KG1 (cell line): ENCODE results near the gene EML4.
"Not testable (repeated sequence)": the region's sequence is repeated elsewhere in the genome, so short reads cannot be mapped to it uniquely, and the experiment has no call there.

Source experiments
- DNase-seq: peaks from one replicate; lab custom pipeline; 2025; lab: John Stamatoyannopoulos, UW

EML4 gene

DNA sequence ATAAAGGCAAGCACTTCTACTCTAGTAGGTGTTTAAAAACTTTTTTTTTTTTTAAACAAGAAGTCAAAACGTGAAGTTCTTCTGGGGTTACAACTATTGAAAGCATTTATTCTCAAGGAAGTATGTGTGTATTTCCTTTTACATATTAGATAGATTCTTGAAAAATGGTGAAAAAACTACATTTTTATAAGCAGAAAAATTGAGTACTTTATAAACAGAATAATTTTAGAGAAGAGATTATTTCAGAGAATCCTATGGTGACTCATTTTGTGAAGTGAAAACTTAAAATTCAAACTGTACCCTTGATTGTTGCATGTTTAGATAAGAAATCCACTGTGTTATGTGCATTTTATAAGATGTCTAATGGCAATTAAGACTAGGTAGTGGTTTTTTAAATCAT lies 2.9 kb downstream of the EML4 start:
- no peak for DNase-seq

DNA sequence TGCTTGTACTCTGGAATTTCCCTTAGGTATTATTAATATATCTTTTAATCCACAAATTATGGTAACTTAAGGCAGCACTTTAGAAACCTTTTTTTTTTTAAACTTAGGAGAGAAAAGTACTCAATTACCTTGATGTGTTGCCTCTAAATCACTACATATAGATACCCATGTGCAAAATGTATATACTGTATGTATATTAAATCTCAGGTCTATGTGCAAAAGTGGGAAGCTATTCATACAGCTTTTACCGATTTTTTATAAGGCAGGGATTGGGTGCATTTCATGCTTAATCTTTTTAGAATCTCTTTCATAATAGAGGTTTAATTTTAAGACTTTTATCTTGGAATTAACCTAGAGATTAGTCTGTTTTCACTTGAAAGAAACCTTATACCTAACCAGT lies 3.4 kb downstream of the EML4 start:
- no peak for DNase-seq

DNA sequence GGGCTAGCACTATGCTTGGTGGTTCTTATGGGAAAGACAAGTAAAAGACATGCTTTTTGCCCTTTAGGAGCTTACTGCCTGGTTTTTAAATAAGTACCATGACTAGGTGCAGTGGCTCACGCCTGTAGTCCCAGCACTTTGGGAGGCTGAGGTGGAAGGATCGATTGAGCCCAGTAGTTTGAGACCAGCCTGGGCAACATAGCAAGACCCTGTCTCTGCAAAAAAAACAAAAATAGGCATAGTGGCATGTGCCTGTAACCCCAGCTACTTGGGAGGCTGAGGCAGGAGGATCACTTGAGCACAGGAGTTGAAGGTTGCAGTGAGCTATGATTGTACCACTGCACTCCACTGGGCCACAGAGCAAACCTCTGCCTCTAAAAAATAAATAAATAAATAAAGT lies 4.3 kb downstream of the EML4 start:
- DNase-seq = not testable (repeated sequence)

DNA sequence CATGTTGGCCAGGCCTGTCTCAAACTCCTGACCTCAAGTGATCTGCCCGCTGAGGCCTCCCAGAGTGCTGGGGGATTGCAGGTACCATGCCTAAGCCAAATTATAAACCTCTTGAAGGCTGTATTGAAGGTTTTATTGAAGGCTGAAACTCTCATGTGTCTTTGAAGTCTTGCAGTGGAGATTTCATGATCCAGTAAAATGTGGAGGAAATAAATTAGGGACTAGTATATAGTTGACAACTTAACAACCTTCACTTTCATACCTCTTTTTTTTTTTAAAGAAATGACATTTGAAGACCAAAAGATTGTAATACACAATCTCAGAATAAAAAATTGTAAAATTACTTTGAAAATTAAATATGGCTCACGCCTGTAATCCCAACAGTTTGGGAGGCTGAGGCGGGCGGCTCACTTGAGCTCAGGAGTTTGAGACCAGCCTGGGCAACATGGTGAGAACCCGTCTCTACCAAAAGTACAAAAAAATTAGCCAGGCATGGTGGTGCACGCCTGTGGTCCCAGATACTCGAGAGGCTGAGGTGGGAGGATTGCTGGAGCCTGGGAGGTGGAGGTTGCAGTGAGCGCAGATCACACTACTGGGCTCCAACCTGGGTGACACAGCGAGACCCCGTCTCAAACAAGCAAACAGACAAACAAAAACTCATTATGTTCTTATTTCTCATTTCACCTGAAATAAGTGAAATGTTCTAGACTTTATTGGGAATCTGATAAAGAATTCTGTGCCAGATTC lies 8.0 kb downstream of the EML4 start:
- DNase-seq = no peak

DNA sequence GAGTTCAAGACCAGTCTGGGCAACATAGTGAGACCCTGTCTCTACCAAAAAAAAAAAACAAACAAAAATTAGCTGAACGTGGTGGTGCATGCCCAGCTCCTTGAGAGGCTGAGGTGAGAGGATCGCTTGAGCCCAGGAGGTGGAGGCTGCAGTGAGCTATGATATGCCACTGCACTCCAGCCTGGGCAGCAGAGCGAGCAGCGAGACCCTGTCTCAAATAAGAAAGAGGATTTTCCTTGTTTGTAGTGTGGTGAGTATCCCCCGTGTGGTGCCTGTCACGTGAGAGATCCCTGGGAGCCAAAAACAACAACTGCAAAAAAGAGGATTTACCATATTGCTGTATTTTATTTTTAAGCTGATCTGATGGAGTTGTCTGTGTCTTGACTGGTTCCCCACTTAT lies 9.2 kb downstream of the EML4 start:
- DNase-seq = no peak

DNA sequence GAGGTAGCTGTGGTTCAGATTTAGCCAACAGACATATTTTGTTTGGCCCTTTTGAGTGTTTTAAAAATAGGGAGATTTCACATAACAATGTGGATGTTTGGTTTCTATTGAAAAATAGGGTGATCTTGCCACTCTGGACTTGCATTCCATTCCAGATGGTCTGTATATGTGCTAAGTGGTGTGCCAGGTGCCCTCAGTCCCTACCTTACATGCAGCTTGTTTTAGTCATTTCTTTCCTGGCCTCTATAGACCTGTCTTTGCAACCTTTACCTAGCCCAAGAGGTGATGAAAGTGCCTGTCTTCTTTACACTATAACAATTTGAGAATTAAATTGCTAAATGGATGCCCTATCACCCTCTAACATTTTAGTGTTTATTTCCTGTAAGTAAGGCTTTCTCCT lies 11.1 kb downstream of the EML4 start:
- DNase-seq = no peak

DNA sequence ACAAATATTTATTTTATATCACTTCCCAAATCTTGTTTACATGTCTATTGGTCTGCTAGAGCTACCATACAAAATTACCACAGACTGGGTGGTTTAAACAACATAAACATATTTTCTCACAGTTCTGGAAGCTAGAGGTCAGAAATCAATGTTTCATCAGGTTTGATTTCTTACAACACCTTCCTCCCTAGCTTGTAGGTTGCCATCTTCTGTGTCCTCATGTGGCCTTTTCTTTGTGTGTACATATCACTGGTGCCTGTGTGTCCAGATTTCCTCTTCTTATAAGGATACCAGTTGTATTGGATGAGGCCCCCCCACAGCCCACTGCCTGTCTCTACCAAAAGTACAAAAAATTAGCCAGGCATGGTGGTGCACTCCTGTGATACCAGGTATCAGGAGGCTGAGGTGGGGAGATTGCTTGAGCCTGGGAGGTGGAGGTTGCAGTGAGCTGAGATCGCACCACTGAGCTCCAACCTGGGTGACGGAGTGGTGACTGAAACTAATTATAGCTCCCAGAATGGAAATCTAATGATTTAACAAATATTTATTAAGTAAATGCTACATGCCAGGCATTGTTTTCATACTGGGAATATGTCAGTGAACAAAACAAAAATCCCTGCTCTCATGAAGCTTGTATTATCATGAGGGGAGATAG lies 13.6 kb downstream of the EML4 start:
- DNase-seq = no peak

DNA sequence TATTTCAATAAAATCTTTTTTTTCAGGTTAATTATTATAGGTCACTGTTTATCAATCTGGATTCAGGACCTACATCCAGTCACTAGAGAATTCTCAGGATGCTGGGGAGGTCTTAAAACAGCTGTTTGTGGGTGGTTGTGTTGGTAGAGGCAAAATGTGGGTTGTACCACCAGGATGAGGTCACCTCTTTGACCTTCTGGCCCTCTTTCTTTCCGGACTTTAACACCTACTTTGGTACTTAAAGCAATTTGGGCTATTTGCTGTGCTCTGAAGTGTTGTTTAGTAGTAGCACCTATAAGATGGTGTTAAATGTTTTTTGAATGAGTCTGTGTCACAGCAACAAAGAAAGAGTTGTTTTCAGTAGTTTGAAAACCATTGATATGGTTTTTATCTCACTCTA lies 14.6 kb downstream of the EML4 start:
- DNase-seq = no peak

DNA sequence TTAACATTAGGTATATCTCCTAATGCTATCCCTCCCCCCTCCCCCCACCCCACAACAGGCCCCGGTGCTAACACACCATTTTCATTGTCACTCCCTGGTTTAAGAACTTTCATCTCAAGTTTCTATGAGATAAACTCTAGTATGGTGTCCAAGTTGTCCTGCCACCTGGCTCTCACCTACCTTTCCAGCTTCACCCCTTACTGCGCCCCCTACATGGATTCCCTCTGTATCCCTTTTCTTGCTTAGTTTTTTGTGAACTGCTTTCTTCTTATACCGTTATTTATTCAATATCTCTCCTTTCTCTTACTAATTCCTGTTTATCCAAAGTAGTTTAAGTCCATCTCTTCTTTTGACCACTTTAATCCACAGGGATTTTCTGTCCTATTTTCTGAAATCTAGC lies 15.2 kb downstream of the EML4 start:
- no peak for DNase-seq

DNA sequence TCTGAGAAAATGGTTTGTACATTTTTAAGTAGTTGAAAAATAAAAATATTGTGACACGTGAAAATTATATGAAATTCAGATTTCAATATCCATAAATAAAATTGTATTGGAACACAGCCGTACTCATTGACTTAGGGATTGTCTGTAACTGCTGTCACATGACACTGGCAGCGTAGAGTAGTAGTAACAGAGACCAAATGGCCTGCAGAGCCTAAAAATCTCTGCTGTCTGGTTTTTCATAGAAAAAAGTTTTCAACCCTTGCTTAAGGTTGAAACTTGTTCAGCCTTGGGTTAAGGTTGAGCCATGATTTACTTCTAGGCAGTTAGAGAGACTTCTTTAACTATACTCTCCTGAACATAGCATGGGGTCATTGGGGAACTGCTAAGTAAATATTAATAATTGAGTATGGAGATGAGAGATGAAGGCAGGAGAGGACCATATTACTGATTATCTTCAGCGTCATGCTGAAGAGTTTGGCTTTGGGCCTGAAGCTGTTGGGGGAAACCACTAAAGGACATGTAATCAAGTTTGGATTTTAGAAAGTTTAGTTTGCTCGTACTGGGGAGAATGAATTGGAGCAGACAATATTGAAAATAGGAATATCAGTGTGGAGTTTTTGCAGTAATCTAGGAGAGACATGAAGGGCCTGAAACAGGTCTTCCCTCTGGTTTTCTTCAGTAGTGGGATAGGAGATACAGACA lies 16.2 kb downstream of the EML4 start:
- DNase-seq = no peak

DNA sequence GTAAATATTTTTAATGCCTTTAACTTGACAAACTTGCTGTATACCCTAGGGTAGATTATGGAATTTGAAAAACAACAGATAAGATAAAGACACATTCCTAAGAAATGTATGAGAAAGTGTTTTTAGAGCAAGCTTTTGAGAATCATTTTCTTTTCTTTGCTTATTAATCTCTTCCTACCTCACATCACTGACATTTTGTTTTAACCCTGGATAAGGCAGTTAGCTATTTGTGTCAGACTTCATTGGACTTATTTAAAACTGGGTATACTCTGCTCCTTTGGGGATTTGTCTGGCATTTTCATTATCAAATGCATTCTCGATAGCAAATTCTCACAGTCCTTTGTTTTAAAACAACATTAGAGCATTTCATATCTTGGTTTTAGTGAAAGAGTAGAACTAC lies 17.2 kb downstream of the EML4 start:
- no peak for DNase-seq

DNA sequence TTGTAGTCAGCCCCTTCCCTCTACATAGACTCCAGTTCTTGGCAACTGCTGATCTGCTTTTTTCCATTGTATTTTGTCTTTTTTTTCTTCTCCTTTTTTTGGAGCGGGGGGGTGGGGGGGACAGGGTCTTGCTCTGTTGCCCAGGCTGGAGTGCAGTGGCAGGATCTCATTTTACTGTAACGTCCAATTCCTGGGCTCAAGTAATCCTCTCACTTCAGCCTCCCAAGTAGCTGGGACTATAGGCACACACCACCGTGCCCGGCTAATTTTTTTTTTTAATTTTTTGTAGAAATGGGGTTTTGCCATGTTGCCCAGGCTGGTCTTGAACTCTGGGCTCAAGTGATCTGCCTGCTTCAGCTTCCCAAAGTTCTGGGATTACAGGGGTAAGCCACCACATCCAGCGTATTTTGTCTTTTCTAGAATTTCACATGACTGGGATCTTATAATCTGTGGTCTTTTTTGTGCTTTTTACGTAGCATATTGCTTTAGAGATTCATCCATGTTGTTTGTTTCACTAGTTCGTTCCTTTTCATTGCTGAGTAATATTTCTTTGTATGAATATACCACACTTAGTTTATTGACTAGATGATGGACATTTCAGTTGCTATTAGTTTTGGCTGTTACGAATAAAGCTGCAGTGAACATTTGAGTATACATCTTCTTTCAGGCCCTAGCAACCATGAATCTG lies 17.9 kb downstream of the EML4 start:
- no peak for DNase-seq

DNA sequence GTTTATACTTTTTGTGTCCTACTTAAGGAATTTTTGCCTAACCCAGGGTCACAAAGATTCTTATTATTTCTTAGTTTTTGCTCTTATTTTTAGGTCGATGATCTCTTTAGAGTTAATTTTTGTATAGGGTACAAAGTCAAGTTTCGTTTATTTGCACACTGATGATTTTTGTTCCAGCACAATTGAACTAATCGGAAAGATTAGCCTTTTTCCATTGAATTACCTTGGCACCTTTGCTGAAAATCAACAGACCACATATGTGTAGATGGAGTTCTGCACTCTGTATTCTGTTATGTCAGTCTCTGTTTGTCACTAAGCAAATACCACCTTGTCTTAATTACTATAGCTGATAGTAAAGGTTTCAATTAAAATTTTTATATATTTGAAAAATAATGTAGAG lies 18.7 kb downstream of the EML4 start:
- DNase-seq = no peak

DNA sequence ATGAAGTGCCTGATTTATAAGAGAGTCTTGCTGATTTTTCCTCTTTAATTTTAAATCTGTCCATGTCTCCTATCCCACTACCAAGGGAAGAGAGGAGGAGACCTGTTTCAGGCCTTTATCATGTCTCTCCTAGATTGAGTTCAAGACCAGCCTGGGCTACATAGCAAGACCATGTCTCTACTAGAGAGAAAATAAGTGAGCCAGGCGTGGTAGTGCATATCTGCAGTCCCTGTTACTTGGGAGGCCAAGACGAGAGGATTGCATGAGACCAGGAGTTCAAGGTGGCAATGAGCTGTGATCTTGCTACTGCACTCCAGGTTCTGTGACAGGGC lies 20.0 kb downstream of the EML4 start:
- no peak for DNase-seq

DNA sequence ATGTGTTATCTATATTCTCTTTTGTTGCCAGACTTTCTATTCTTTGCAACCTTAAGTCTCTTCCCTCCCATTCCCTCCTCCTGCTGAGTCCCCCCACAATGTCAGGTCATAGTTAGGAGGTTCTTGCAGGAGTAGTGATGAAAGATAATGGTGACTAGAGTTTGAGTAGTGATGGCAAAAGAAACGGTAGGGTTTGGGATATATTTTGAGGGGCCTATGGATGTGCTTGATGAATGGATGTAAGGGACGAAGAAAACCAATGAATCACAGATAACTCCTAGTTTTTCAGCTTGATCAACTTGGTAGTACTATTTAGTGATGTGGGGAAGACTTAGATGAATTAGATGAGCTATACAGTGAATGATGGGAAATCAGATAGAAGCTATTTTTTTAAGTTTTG lies 21.0 kb downstream of the EML4 start:
- DNase-seq = no peak

DNA sequence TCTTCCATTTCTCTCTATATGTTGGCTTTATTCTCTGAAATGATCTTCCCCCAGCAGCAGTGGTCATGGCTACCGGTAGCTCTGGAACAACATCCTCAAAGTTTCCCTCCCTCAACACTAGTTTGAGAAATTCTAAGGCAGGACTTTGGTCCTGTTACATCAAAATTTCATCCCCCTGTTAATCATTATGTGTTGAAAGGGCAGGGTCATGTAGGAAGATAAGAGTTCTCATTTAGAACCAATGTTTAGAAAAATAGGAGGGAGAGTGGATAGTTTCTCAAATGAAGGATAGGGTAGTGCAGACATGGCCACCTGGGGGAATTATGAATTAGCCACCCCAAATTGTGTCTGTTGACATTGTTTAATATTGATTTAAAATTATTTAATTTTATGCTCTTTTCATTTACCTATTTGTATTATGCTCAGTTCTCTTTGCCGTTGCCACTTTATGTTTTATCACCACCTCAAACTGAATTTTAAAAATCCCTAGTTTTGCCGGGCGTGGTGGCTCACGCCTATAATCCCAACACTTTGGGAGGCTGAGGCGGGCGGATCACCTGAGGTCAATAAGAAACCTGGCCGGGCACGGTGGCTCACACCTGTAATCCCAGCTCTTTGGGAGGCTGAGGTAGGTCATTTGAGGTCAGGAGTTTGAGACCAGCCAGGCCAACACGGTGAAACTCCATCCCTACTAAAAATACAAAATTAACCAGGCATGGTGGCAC lies 22.3 kb downstream of the EML4 start:
- no peak for DNase-seq

DNA sequence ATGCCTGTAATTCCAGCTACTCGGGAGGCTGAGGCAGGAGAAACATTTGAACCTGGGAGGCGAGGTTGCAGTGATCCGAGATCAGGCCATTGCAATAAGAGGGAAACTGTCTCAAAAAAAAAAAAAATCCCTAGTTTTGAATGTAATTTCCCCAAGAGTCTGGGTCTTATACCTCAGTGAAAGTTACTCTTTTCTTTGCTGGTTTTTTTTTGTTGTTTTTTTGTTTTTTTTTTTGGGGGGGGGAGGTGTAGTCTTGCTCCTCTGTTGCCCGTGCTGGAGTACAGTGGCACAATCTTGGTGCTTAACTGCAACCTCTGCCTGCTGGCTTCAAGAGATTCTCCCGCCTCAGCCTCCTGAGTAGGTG lies 22.8 kb downstream of the EML4 start:
- DNase-seq = no peak

DNA sequence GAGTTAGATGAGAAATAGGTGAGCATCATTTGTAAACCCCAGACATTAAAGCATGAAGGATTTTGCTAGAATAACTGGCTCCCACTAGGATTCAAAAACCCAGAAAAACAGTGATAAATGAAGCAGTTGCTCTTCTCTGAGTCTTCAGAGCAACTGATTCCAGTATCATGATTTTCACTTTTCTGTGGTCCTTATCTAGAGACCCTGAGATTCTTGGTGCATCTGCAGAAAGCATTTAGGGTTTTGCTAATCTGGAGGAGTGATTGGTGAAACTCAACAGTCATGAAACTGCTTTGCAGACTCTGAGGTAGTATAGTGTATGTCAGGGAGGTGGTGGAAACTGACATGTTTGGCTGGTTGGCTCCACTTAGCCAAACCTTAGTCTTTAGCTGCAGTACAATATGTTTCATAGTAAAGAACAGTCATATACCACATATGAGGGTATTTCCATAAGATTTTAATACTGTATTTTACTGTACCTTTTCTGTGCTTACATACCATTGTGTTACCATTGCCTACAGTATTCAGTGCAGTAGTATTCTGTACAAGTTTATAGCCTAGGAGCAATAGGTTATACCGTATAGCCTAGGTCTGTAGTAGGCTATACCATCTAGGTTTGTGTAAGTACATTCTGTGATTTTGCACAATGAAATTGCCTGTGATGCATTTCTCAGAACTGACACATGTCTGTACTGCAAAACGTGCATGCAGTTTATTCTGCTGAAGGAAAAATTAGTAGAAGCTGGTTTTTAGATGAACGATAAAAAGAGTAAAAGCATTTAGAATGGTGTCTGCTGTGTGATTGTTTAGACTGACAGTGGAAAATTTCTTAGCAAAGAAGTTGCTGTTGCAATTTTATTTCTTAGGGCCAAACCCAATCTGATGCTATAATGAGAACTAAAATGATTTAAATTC lies 23.8 kb downstream of the EML4 start:
- DNase-seq = no peak

DNA sequence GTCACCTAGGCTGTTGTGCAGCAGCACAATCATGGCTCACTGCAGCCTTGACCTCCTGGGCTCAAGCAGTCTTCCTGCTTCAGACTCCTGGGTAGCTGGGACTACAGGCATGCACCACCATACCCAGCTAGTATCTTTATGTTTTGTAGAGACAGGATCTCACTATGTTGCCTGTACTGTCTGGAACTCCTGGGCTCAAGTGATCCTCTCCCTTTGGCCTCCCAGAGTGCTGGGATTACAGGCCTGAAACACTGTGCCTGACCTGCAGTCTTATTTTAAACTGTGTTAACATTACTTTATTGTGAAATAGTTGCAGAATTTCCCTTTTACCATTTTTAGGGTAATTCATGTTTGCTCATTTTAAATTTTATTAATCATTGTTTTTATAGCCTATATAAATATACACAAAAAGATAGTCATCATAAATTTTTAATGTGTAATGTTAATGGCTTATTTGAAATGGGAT lies 24.6 kb downstream of the EML4 start:
- no peak for DNase-seq

DNA sequence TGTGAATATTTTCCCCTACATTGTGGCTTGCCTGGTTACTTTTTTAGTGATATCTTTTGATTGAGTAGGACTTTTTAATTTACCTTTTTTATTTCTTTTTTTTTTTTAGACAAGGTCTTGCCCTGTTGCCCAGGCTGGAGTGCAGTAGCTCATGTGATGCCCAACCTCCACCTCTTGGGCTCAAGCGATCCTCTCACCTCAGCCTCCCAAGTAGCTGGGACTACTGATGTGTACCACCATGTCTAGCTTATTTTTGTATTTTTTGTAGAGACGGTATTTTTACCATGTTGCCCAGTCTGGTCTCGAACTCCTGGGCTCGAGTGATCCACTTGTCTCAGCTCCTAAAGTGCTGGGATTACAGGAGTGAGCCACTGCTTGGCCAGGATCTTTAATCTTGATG lies 25.3 kb downstream of the EML4 start:
- no peak for DNase-seq

DNA sequence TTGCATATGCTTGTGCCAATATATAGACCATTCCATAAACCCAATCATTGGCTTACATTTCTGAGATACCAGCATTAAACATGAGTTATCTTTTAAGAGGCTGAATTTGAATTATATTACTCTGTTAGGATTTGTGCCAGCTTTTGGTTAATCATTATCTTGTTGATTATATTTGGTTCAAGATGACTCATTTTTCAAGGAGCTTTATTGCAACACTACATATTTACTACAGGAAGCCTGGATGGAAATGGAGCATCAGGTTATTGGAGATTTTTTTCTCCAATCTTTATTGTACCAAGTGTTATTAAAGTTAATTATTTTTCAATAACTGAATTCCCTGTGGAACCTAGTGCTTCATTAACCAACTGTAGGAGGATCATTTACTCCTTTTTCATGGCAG lies 26.4 kb downstream of the EML4 start:
- no peak for DNase-seq
